ENCODE measurements around the gene DNAH3.
"Not testable (repeated sequence)": the region's sequence is repeated elsewhere in the genome, so short reads cannot be mapped to it uniquely, and the experiment has no call there.

Gene DNAH3

GRCh38 chr16:21103941-21104860, 46.4 kb downstream of the DNAH3 start:
- H3K27ac ChIP-seq = no peak overlapping the region
- DNase-seq (ENCODE audit: low spot score) = no peak
- ChIA-PET CTCF (no interaction called here), POLR2A (ENCODE audit: low non-redundant PET) (no interaction called here)
- TF ChIP-seq CTCF (conservative IDR thresholded peaks at IDR 0.05; ENCODE audit: low read depth) = no peak

- peak; percentile 24; the same call in 1 of the 2 replicates for TF ChIP-seq CTCF (conservative IDR thresholded peaks at IDR 0.05; ENCODE audit: low read depth)
- POLR2A ChIA-PET (ENCODE audit: low non-redundant PET) = no interaction called here
- peak; percentile 34 for DNase-seq (ENCODE audit: low spot score)
- no peak overlapping the region for H3K27ac ChIP-seq
- CTCF ChIA-PET = interaction anchor here (0.6 to 1.5 kb wide), 4 partner anchors 251 to 1667 kb away, joined by 3 to 6 read pairs (median 4); no protein-coding TSS in a partner anchor
These were observed 48.8 kb downstream of the DNAH3 start for GRCh38 chr16:21101631-21102420.

- no peak for TF ChIP-seq CTCF (conservative IDR thresholded peaks at IDR 0.05; ENCODE audit: low read depth)
- POLR2A ChIA-PET (ENCODE audit: low non-redundant PET) = no interaction called here
- CTCF ChIA-PET = no interaction called here
- no peak overlapping the region for H3K27ac ChIP-seq
- DNase-seq (ENCODE audit: low spot score) = peak; percentile 48
These were observed 50.2 kb downstream of the DNAH3 start for GRCh38 chr16:21100447-21100846.

GRCh38 chr16:21097151-21097550, 53.5 kb downstream of the DNAH3 start:
- ChIA-PET CTCF (interaction anchor here (0.6 to 0.7 kb wide), 2 partner anchors 249 to 312 kb away, joined by 4 read pairs; no protein-coding TSS in a partner anchor), POLR2A (ENCODE audit: low non-redundant PET) (no interaction called here)
- DNase-seq (ENCODE audit: low spot score) = no peak
- H3K27ac ChIP-seq = no peak overlapping the region
- TF ChIP-seq CTCF (conservative IDR thresholded peaks at IDR 0.05; ENCODE audit: low read depth) = no peak

GRCh38 chr16:21094719-21095118, 55.9 kb downstream of the DNAH3 start:
- POLR2A ChIA-PET (ENCODE audit: low non-redundant PET); CTCF ChIA-PET; H3K27ac ChIP-seq; DNase-seq (ENCODE audit: low spot score): not testable (repeated sequence)

- TF ChIP-seq CTCF (conservative IDR thresholded peaks at IDR 0.05; ENCODE audit: low read depth) = no peak
- no peak overlapping the region for H3K27ac ChIP-seq
- no peak for DNase-seq (ENCODE audit: low spot score)
- CTCF ChIA-PET = no interaction called here
- POLR2A ChIA-PET (ENCODE audit: low non-redundant PET) = no interaction called here
These were observed 57.7 kb downstream of the DNAH3 start for GRCh38 chr16:21092951-21093350.
